Stimulated activated CD8-positive, alpha-beta memory T cell treated with anti-CD3 and anti-CD28 coated beads, Interleukin-2, amount 100 ng/mL, for 1 hour (primary cell): ENCODE measurements around the gene PRKD1.
"Not testable (repeated sequence)": the region's sequence is repeated elsewhere in the genome, so short reads cannot be mapped to it uniquely, and the experiment has no call there.

Source experiments
- DNase-seq, 2 donors: peaks; one replicate each; pipeline ENCODE4 v3.0.0-alpha.2; 2020; ENCODE audit warnings: low read depth in 2 of 2

The PRKD1 gene

DNA sequence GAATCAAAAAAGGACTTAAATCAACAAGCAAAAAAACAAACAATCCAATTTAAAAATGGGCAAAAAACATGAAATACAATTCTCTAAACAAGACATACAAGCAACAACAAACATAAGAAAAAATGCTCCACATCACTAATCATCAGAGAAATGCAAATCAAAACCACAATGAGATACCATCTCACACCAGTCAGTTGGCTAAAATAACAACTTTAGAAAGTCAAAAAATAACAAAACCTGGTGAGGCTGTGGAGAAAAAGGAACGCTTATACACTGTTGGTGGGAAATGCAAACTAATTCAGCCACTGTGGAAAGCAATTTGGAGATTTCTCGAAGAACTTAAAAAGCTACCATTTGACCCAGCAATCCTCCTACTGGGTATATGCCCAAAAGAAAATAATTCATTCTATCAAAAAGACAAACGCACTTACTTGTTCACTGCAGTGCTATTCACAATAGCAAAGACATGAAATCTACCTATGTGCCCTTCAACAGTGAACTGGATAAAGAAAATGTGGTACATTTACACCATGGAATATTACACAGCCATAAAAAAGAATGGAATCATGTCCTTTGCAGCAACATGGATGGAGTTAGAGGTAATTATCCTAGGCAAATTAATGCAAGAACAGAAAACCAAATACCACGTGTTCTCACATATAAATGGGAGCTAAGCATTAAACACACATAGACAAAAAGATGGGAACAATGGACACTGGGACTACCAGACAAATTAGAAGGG is 26.9 kb downstream of the PRKD1 start:
- no peak for DNase-seq

DNA sequence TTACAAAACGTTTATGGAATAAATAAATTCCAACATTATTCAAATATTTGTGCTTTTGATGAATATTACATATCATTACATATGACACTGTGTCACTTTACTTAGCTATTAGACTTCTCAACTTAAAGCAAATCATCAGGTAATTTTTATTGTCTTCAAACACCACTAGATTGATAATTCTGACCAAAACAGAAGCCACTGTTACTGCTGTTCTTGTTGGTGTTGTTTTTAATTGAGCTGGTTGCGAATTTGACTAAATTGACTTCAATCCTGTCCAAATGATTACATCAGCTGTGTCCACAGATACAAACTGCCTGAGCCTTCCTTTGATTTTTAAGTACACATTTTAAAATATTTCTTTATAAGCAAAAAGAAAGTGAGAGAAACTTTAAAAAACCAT is 29.2 kb downstream of the PRKD1 start:
- no peak for DNase-seq

DNA sequence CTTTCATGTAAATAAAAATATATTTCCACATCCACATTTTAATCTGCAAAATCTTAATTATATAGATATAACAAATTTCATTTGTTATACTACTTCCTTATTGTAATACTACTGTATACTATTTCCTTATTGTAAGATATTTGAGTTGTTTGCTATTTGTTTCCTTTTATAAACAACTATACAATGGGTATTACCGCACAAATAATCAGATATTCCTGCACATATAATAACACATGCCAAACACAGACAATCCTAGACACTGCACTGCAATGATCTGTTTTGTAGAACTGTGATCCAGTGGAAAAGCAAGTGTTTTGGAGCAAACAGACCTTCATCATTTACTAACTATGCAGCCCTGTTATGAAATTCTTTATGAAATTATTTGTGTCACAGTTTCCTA is 30.5 kb downstream of the PRKD1 start:
- no peak for DNase-seq

DNA sequence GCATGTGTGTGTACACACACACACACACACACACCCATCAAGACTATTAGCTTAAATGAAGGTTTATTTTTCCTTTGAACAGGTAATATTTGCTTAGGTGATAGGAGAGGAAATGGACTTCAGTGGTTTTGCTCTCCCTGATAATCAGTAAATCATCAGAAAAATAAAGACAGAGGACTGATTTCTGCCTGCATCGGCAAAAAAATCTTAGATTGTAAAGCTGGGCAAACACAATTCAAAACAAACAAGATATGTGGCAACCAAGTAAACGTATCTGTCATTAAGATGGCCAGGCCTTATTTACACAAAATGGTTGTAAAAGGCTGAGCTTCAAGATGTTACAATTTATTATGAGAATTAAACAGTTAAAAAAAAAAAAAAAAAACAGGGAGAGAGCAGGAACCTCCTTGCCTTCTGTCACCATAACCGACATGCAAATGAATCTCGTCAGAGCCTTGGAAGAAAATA is 31.3 kb downstream of the PRKD1 start:
- DNase-seq = no peak

DNA sequence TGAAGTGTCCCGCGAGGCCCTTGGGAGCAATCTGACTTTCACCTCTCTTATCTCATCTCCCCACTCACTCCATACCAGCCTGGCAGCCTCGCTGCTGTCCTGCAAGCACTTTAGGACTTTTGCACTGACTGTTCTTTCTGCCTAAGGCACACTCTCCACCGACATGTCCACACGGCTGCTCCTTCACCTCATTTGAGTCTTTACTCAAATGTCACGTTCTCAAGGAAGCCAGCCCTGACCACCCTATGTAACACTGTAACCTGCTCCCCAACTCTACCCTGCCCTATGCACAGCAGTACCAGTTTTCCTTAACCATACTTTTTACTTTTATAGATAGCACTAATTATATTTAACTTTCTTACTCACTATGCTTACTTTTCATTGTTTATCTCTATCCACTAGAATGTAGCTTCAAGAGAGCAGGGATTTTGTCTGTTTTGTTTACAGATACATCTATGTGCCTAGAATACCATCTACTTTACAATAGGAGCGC is 32.0 kb downstream of the PRKD1 start:
- no peak for DNase-seq

DNA sequence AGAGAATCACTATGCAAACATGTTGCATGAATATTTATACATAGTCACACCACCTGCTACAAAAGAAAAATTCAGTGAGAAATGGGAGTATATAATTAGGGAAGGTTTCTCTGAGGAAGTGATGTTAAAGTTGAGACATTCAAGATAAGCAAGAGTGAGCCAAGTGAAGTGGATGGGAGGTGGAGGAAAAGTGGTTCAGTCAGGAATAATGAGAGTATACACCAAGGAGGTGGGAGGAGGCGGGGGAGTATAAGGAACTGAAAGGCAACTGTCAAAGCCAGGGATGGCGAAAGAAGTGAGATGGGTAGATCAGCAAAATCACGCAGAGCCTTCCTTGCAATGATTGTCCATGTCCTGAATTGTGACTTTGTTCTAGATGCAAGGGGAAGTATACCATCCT is 33.7 kb downstream of the PRKD1 start:
- no peak for DNase-seq

DNA sequence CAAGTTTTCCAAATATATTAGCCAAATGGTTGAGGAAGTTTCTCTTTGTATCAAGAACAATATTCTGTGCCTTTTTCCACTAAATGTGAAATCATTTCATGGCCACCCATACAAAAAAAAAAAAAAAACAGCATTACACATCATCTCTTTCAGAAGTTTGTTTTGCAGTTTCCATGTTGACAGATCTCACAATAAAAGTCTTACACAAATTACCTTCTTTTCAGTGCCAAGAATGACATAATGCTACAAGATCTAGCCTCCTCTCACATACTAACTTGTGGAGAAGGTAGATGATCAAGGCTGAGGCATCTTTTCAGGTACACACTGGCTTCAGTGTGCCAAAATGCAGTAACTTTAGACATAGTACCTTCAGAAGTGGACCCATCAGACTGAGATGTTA is 35.3 kb downstream of the PRKD1 start:
- no peak for DNase-seq

DNA sequence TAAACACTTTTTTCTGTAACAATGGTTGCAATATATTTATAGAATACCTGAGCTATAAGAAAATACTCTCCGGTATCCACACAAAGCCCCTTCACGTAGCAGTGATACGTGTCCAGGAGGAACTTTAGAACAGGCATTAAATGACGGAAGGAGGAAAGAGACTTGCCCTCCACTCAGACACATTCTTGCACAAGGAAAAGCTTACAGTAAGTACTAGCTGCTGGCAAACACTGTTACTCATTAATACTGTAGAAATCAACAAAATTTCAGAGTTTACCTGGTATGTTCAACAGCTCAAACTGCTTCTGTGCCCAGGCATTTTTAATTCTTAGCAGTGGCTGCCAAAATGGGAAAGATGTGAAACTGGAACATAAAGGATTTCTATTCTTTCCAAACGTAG is 41.7 kb downstream of the PRKD1 start:
- DNase-seq = no peak

DNA sequence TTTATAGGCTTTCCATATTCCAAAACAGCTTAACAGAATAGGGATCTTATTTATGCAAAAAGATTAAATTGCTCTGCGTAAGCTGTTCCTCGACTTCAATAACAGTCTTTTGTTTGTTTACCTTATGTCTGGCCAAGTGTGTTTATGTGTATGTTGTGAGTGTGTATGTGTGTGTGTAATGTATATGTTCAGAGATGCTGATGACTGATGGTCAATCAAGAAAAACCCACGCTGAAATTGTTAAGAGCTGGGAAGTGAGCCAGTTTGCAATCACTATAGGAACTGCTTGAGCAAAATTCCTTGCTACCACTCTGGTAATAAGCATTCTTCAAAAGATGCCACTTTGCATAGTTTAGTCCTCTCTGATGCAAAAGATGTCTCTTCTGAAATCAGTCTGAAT is 59.6 kb downstream of the PRKD1 start:
- no peak for DNase-seq

DNA sequence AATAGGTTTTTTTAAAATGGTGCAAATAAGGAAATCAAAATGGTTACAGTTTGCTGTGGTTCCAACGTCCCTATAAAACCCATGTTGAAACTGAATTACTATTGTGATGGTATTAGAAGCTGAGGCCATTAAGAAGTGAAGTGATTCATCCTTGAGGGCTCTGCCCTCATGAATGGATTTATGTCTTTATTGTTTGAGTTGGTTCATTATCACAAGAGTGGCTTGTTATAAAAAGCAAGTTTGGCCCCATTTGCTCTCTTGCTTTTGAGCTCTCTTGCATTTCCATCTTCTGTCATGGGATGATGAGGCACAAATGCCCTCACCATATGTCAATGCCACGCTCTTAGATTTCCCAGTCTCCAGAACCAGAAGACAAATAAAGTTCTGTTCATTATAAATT is 62.3 kb downstream of the PRKD1 start:
- DNase-seq = no peak

DNA sequence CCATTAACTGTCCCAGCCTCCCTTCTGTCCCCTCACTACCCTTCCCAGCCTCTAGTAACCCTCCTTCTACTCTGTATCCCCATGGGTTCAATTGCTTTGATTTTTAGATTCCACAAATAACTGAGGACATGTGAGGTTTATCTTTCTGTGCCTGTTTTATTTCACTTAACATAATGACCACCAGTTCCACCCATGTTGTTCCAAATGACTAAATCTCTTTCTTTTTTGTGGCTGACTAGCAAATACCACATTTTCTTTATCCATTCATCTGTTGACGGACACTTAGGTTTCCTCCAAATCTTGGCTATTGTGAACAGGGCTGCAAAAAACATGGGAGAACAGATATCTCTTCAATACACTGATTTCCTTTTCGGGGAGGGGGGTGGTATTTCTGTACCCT is 65.7 kb downstream of the PRKD1 start:
- DNase-seq = no peak

DNA sequence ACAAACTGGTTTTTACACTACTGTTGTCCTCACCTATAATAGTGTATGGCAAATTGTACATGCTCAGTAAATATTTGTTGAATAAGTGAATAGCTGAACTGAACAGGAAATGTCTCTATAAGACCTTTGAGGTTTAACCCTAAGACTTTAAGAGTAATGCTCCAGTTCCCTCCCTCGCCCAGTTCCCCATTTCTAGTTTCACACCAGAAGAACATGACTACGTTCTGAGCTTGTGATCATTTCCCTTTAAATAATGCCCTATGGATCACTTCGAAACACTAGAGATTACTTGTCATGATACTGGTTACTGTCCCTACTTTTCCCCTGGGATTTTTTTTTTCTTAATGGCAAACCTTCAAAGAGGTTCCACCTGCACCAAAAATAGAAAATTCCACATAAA is 69.3 kb downstream of the PRKD1 start:
- DNase-seq = no peak

DNA sequence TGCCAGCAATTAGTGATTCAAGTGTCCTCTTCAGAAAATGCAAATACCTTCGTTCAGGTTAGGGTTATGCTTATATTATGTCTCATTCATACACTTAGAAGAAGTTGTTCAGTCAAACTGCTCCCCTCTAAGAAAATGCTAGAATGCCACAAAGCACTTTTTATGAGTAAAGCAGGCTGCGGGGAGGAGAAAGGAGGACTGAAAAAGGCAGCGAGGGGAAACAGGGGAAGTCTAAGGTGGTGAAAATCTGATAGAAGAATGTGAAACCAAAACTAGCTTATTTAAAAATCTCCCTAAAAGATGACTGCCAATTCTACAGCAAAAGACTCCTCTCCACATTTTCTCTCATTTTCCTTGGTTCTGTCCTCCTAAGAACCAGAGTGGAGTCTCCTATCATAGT is 70.1 kb downstream of the PRKD1 start:
- no peak for DNase-seq

DNA sequence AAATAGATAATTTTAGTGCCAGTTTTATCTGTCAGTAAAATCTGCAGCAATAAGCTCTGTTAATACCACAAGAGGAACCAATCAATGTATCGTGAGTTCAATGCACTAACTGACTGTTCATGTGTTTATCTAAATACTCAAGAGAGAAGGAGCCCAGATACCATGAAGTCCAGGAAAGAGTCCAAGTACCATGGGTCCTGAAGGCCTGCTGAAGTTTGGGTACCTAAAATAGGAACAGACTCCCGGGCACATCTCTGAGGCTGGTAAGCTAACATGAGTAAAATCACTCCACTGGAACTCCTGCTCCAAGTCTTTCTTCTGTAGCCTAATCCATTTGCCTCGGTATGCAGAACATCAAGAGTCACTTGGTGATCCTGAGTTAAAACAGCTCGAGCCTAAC is 71.1 kb downstream of the PRKD1 start:
- DNase-seq = no peak

DNA sequence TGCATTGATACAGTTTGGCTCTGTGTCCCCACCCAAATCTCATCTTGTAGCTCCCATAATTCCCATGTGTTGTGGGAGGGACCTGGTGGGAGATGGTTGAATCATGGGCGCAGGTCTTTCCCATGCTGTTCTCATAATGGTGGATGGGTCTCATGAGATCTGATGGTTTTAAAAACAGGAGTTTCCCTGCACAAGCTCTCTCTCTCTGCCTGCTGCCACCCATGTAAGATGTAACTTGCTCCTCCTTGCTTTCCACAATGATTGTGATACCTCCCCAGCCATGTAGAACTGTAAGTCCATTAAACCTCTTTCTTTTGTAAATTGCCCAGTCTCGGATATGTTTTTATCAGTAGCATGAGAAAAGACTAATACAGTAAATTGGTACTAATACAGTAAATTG is 74.0 kb downstream of the PRKD1 start:
- not testable (repeated sequence) for DNase-seq

DNA sequence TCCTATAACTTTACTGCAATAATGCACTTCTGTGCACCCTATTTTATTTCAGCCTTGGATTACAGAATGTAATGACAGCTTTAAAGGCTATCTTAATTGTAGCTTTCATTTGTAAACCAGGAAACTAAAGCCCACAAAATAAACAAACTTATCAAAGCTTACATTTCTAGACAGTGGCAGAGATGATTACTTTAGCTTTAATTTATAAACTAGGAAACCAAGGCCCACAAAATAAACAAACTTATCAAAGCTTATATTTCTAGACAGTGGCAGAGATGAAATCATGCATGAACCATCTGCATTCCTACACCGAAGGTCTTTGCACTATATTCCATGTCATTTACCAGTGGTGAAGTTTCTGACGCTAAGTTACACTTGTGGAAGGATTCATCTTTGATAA is 74.4 kb downstream of the PRKD1 start:
- no peak for DNase-seq

DNA sequence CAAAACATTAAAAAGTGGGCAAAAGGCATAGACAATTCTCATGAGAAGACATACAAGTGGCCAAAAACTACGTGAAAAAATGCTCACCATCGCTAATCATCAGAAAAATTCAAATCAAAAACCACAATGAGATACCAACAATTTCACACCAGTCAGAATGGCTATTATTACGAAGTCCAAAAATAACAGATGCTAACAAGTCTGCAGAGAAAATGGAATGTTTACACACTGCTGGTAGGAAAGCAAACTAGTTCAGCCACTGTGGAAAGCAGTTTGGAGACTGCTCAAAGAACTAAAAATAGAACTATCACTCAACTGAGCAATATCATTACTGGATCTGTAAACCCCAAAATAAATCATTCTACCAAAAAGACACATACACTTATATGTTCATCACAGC is 76.2 kb downstream of the PRKD1 start:
- no peak for DNase-seq

DNA sequence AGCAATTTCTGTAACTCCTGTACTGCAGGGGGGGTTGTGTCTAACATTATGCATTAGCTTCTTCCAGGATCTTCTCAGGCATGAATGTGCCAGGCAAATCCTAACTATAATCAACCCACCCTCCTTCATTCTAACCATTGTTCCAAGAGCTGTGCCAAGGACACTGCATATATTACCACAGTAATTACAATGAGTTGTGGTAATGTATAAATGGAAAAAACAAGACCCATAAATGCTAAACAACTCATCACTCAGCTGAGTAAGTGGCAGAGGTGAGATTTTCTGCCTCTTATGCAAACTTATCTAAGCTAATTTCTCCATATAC is 80.6 kb downstream of the PRKD1 start:
- DNase-seq = no peak

DNA sequence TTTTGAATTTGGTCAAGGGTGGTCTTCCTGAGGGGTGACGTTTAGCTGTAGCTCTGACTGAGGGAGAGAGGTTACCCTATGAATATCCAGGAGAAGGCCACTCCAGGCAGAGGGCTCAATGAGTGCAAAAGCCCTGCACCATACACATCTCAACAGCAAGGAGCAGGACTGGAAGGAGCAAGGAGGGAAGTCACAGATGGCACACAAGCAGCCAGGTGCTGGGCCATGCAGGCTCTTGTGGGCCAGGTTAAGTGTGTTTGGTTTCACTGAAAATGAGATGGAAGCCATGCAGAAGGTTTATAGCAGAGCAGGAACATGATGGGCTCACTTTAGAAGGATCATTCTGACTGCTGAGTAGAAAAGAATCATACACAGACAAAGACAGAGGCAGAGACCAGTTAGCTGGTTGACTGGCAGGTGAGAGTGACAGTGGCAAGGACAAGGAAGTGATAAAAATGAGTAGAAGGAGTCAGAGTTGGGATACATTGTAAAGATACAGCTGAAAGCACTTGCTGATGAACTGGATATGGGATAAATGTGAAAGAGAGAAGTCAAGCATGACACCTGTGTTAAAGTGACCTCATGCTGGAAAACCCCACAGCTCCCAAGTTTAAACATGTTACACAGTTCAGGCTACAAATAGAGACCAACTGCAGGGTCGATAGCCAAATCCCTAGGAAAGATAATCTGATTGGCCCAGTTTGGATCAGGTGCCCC is 81.2 kb downstream of the PRKD1 start:
- DNase-seq = no peak

DNA sequence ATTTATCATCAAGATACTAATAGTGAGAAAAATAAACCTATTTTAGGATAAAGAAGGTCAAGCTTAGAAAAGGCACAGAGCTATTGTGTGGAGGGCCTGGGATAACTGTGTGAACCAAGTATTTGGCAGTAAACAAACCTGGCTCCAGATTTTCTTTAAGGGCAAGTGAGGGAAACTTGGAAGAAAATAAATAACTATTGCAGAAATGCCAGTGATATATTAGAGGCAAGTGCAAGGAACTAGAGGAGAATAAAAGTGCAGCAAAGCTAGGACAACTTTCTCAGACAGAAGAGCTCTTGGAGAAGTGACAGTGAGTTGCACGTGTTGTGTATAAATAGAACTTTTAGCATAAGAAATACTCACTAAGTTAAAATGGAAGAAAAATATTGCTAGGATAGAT is 83.7 kb downstream of the PRKD1 start:
- DNase-seq = no peak

DNA sequence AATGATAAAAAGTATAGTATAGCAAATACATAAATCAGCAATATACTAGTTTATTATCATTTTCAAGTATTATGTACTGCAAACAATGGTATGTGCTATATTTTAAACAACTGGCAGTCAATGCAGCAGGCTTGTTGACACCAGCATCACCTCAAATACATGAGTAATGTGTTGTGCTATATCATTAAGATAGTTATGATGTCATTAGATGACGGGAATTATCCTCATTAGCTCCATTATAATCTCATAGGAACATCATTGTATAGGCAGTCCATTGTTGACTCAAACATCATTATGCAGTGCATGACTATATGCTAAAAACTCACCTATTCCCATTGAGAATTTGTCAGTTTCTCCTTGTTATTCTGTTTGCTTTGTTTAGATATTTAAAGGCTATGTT is 85.4 kb downstream of the PRKD1 start:
- no peak for DNase-seq

DNA sequence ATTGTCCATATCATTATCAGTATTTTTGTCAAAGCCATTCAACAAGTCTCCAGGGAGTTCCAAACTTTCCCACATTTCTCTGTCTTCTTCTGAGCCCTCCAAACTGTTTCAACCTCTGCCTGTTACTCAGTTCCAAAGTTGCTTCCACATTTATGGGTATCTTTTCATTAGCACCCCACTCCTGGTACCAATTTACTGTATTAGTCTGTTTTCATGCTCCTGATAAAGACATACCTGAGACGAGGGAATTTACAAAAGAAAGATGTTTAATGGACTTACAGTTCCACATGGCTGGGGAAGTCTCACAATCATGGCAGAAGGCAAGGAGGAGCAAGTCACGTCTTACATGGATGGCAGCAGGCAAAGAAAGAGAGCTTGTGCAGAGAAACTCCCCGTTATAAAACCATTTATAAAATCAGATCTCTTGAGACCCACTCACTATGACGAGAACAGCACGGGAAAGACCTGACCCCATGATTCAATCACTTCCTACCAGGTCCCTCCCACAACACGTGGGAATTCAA is 87.2 kb downstream of the PRKD1 start:
- not testable (repeated sequence) for DNase-seq

DNA sequence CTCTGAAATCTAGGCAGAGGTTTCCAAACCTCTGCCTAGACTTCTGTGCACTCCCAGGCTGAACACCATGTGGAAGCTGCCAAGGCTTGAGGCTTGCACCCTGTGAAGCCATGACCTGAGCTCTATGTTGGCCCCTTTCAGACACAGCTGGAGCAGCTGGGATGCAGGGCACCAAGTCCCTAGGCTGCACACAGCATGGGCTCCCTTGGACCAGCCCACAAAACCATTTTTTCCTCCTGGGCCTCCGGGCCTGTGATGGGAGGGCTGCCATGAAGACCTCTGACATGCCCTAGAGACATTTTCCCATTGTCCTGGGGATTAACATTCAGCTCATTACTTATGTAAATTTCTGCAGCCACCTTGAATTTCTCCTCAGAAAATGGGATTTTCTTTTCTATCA is 88.0 kb downstream of the PRKD1 start:
- not testable (repeated sequence) for DNase-seq
